NOMO-1 treated with dmso at 0.1 percent for 144 hours (cell line): ENCODE measurements around the gene TCAIM.

Source experiments
- DNase-seq: peaks from one replicate; lab custom pipeline; 2025; ENCODE audit not compliant: unreplicated experiment; lab: John Stamatoyannopoulos, UW

TCAIM gene

DNA sequence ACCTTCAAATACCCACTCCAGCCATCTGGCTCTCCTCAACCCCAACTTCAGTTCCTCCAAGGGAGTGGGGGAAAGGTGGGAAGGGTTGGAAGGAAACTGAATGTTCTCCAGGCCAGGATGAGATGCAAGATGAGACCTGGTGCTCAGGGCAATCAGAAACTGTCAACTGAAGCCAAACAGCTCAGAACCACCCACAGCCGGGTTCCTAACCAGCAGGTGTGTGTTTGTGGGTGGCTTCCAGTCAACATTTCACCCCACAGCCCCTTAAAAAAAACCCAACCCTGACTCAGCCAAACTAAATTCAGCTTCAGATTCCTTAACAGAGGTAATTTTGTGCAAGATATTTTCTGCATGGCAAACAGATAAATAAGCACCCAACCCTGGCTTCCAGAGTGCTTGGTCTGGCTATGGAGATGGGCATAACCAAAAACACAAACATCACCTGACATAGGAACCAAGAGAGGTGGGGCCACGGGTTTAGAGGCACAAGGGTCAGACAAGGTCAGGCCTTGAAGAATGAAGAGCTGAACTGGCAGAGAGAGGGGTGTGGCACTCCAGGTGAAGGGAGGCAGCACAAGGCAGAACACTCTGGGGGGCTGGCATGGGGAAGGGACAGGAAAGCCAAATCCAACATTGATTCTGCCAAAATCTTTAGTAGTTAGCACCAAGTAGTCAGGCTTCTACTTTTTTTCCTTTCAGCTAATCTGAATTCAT, 104.2 kb downstream of the TCAIM start:
- DNase-seq: no peak

DNA sequence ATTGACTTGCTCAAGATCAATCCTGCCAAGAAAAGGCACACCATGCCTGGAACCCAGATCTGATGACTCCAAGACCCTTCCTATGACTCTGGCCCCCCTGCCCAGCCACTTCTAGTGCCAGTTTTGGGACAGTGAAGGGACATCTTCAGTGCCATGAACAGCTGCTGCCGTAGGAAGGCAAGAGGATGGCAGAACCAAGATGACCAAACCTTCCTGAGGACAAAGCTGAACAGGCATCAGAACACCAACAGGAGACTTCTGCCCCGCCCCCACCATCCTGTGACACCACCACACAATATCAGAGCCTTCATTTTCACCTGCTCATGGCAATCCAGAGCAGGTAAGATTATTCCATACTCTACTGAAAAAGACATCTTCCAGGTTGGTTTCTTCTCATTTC, 105.9 kb downstream of the TCAIM start:
- DNase-seq: no peak

DNA sequence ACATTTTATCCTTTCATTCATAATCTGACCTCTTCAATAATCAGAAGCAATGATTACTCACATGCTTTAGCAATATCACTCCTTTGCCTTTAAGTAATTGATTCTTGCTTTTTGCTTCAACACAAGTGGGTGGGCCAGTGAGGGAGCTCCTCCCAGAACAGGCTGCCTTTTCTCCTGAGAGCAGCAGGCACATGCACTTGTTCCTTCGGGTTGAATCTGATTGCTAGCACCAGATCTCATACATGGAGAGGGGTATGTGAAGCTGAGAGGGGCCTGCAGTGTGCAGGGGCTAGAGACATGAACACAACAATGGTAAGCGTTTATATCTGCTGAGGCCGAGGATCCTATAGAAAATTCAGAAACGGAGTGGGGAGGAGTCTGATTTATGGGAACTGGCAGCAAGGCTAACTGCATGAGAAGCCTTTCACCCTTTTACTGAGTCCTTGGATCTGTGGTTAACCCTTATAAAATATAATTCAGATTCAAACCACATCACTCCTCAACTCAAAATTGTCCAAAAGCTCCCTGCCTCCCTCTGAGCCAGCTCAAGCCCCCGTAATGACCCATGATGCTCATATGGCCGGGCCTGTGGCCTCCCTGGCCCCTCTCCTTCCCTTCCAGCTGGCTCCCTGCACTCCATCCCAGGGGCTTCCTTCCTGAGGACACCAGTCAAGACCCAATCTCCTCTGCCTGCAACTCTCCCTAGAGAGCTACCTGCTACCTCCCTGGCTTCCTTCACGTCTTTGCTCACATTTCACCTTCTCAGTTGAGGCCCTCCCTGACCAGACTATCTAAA, 106.5 kb downstream of the TCAIM start:
- no peak for DNase-seq

DNA sequence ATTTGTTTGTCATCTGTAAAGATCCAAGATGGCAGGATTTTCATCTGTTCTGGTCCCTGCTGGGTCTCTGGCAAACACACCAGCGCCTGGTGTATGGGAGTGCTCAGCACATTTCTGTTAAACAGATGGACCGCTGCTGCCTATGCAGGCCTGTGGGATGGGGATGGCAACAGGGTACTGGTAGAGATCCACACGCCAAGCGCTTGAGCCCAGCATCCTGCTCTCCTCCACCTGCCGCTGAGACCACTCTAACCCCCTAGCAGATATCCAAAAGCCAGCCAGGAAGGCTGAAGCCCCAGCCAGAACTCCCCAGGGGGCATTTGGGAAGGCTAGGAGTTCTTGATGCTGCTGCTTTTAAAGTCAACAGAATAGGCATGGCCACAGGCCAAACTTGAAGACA, 107.2 kb downstream of the TCAIM start:
- no peak for DNase-seq

DNA sequence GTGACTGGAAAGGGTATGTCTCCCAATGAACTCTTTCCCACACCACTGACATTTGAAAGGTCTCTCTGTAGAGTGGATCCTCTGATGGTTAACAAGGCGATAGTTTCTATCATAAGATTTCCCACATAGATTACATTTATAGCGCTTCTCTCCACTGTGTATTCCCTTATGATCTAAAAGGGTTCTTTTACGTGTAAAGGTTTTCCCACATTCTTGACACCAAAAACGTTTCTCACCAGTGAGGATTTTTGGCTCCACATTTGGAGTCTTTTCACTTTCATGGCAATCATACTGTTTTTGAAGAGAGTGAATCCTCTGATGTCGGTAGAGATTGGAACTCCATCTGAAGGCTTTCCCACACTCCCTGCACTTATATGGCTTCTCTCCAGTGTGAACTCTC, 108.4 kb downstream of the TCAIM start:
- no peak for DNase-seq

DNA sequence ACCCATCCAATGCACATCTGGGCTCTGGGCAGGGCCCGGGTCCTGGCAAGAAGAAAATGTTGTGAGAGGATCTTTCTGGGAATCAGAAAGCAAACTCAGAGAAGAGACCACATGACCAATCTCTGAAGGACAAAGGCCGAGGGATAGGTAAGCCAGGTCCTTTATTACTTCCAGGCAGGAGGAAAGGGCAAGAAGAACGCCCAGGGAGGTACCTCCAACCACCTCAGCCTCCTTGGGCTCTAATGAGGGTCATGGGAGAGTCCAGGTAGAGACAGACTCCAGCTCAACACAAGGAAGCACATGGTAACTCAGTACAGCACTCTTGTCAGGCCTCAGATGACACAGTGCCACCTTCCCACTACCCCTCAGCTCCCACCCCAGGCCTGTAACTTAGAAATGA, 112.9 kb downstream of the TCAIM start:
- DNase-seq: no peak

DNA sequence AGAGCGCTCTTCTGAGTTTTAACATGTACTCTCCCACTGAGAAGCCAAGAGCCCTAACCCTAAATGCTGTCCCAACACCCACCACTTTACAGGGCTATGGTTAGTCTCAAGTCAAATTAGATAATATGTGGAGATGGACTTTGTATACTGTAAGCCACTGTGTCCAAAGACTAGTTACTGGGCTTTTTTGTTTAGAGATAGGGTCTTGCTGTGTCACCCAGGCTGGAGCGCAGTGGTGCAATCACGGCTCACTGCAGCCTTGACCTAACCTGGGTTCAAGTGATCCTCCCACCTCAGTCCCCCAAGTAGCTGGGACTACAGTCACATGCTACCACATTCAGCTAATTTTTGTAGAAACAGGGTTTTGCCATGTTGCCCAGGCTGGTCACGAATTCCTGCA, 115.7 kb downstream of the TCAIM start:
- DNase-seq: no peak

DNA sequence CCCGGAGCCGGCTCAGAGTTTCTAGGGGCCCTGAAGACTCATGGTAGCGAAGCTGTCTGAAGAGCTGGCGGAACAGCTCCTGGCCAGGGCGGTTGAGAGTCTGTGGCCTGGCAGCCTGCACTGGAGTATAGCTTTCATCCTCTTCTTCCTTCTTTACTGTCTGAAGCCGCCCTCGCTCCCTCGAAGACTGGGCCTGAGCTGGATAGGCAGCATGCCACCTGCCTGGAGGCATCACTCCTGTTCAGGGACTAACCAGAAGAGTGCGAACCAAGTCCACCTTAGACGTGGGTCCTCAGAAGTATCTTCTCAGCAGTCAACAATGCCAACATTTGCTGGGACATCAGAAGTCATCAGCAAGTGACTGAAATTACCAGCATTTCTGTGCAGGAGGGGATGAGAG, 116.8 kb downstream of the TCAIM start:
- DNase-seq: no peak
